GM12878 (cell line): ENCODE measurements around the gene GAGE1.
"Not testable (repeated sequence)": the region's sequence is repeated elsewhere in the genome, so short reads cannot be mapped to it uniquely, and the experiment has no call there.

Experiments
- ATF2 ChIP-seq: IDR thresholded peaks from 2 replicates; pipeline ENCODE4 v1.6.1; 2012; ENCODE audit warnings: low read length, inconsistent platforms
- BHLHE40 ChIP-seq, 2 experiments: fragments of 450-650 bp in 1 of 2; IDR thresholded peaks; 2 replicates each; pipeline ENCODE4 v1.6.1; 2011 to 2017; ENCODE audit warnings: low read depth in 2 of 2, borderline replicate concordance in 1 of 2, improper control_type of control experiment in 1 of 2, low read length in 1 of 2, mild to moderate bottlenecking in 1 of 2
- CTCF ChIP-seq, 3 experiments: IDR thresholded peaks in 2 of 3; conservative IDR thresholded peaks in 1 of 3; 2 replicates each; pipeline ENCODE4 v1.5.1; 2011; ENCODE audit warnings: low read depth in 3 of 3, low read length in 3 of 3, mild to moderate bottlenecking in 3 of 3, control low read depth in 2 of 3, moderate library complexity in 2 of 3, inconsistent platforms in 1 of 3, mixed read lengths in 1 of 3; ENCODE audit not compliant: control insufficient read depth in 2 of 3, insufficient read depth in 1 of 3; ENCODE audit errors: extremely low read depth in 1 of 3
- ETV6 ChIP-seq, 2 experiments: fragments of 450-650 bp in 1 of 2; IDR thresholded peaks in 1 of 2; conservative IDR thresholded peaks in 1 of 2; 2 replicates each; pipeline ENCODE4 v1.6.1; 2014; ENCODE audit warnings: antibody characterized with exemption in 1 of 2, borderline replicate concordance in 1 of 2, low read depth in 1 of 2, mild to moderate bottlenecking in 1 of 2, moderate library complexity in 1 of 2
- JUND ChIP-seq: IDR thresholded peaks from 2 replicates; pipeline ENCODE4 v1.6.1; 2012; ENCODE audit warnings: low read depth, mild to moderate bottlenecking, low read length, improper control_type of control experiment, moderate library complexity
- MAX ChIP-seq: IDR thresholded peaks from 2 replicates; pipeline ENCODE4 v1.6.1; 2012; ENCODE audit warnings: low read depth, low read length, improper control_type of control experiment
- POLR2A ChIP-seq: IDR thresholded peaks from 2 replicates; pipeline ENCODE4 v1.6.1; 2011; ENCODE audit warnings: low read depth, mild to moderate bottlenecking, low read length
- POLR2AphosphoS5 ChIP-seq: IDR thresholded peaks from 2 replicates; pipeline ENCODE4 v1.6.1; 2011; ENCODE audit warnings: mild to moderate bottlenecking, low read length, inconsistent platforms
- RAD51 ChIP-seq: fragments of 450-650 bp; IDR thresholded peaks from 2 replicates; pipeline ENCODE4 v1.6.1; 2016; ENCODE audit warnings: moderate library complexity, mild to moderate bottlenecking, inconsistent platforms
- SIN3A ChIP-seq: IDR thresholded peaks from 2 replicates; pipeline ENCODE4 v1.6.1; 2012; ENCODE audit warnings: low read depth, low read length, improper control_type of control experiment
- SRF ChIP-seq, 2 experiments: IDR thresholded peaks; 2 replicates each; pipeline ENCODE4 v1.6.1; 2011; ENCODE audit warnings: low read depth in 2 of 2, low read length in 2 of 2, mild to moderate bottlenecking in 1 of 2, moderate library complexity in 1 of 2
- SUPT20H ChIP-seq: IDR thresholded peaks from 2 replicates; pipeline ENCODE4 v1.6.1; 2011; ENCODE audit warnings: low read depth, mild to moderate bottlenecking, low read length, moderate library complexity, borderline replicate concordance; ENCODE audit not compliant: control insufficient read depth
- TCF7 ChIP-seq: IDR thresholded peaks from 2 replicates; pipeline ENCODE4 v1.6.1; 2014; ENCODE audit warnings: antibody characterized with exemption, borderline replicate concordance

GRCh38 chrX:49579649-49580048, 19.2 kb upstream of the GAGE1 start, which contains the start of gene GAGE12H:
- not testable (repeated sequence) for TF ChIP-seq TCF7; JUND; ATF2; CTCF (IDR thresholded peaks at IDR 0.05 in 2 of 3, conservative IDR thresholded peaks at IDR 0.05 in 1 of 3; ENCODE audit: control insufficient read depth in 2 of 3, extremely low read depth in 1 of 3, insufficient read depth in 1 of 3, low read depth in 3 of 3, low read length in 3 of 3); MAX; POLR2AphosphoS5; SRF (IDR thresholded peaks at IDR 0.05; ENCODE audit: low read depth in 2 of 2, low read length in 2 of 2); RAD51; BHLHE40 (IDR thresholded peaks at IDR 0.05; ENCODE audit: borderline replicate concordance in 1 of 2, low read depth in 2 of 2, low read length in 1 of 2); ETV6 (conservative IDR thresholded peaks at IDR 0.05 in 1 of 2, IDR thresholded peaks at IDR 0.05 in 1 of 2; ENCODE audit: borderline replicate concordance in 1 of 2, low read depth in 1 of 2); SIN3A; SUPT20H; POLR2A
